NCI-H345 treated with DMSO at 0.1 percent for 48 hours (cell line): ENCODE results near the gene GATA3.

Source experiments
- DNase-seq: peaks from one replicate; lab custom pipeline; 2025; ENCODE audit not compliant: unreplicated experiment; lab: John Stamatoyannopoulos, UW

The GATA3 gene

GRCh38 chr10:8063128-8063908, 8.8 kb downstream of the GATA3 start:
- DNase-seq = no peak

- DNase-seq = no peak
Observed at GRCh38 chr10:8063935-8064334, 9.4 kb downstream of the GATA3 start.

- no peak for DNase-seq
Observed at GRCh38 chr10:8064436-8064835, 9.9 kb downstream of the GATA3 start.

- DNase-seq = no peak
Observed at GRCh38 chr10:8065651-8066050, 11.2 kb downstream of the GATA3 start.

GRCh38 chr10:8066124-8066523, 11.6 kb downstream of the GATA3 start:
- DNase-seq = no peak

- DNase-seq = no peak
Observed at GRCh38 chr10:8066797-8067196, 12.3 kb downstream of the GATA3 start.

- DNase-seq = no peak
Observed at GRCh38 chr10:8069108-8069507, 14.6 kb downstream of the GATA3 start.

- DNase-seq = no peak
Observed at GRCh38 chr10:8069627-8070026, 15.1 kb downstream of the GATA3 start.

GRCh38 chr10:8070440-8070839, 16.0 kb downstream of the GATA3 start:
- no peak for DNase-seq

- no peak for DNase-seq
Observed at GRCh38 chr10:8071006-8071405, 16.5 kb downstream of the GATA3 start.

GRCh38 chr10:8071666-8072065, 17.2 kb downstream of the GATA3 start:
- DNase-seq = no peak

- no peak for DNase-seq
Observed at GRCh38 chr10:8072211-8072610, 17.7 kb downstream of the GATA3 start.

- DNase-seq = no peak
Observed at GRCh38 chr10:8073691-8074416, 19.4 kb downstream of the GATA3 start.

- DNase-seq = no peak
Observed at GRCh38 chr10:8074881-8075280, 20.4 kb downstream of the GATA3 start.

GRCh38 chr10:8075282-8076260, 21.1 kb downstream of the GATA3 start:
- no peak for DNase-seq

- no peak for DNase-seq
Observed at GRCh38 chr10:8076933-8077332, 22.4 kb downstream of the GATA3 start.

GRCh38 chr10:8078027-8078426, 23.5 kb downstream of the GATA3 start:
- DNase-seq = no peak

GRCh38 chr10:8079126-8079525, 24.6 kb downstream of the GATA3 start:
- no peak for DNase-seq

- DNase-seq = no peak
Observed at GRCh38 chr10:8084799-8085198, 30.3 kb downstream of the GATA3 start.

GRCh38 chr10:8085251-8085650, 30.8 kb downstream of the GATA3 start:
- DNase-seq = no peak

- no peak for DNase-seq
Observed at GRCh38 chr10:8086315-8086714, 31.8 kb downstream of the GATA3 start.
